ENCODE results near the gene KIRREL1. TPM values are rescaled to one million over a fixed set of nuclear protein-coding genes. Genes with fewer than 3 reads are reported as not detected.

The KIRREL1 gene
- total and polyA plus RNA-seq, 2 experiments from 2014 or later = 5.1 to 35.2 TPM

- peaks cover 4% of the 10 kb centered on the region; the same call in 2 of the 3 replicates for H3K36me3 Mint-ChIP-seq (ENCODE audit: low read depth)
- Histone ChIP-seq H3K4me2 (no peak overlapping the region), H3K27ac (ENCODE audit: low read depth) (no peak overlapping the region), H3K27me3 (ENCODE audit: insufficient read depth) (no peaks in the 10 kb centered on the region), H3F3A (replicated peaks; ENCODE audit: low read depth) (peaks cover 10% of the 10 kb centered on the region), H3K4me1 (ENCODE audit: insufficient read depth) (peaks cover 25% of the 10 kb centered on the region; the same call in 1 of the 2 replicates), H3K36me3 (ENCODE audit: insufficient read depth) (no peaks in the 10 kb centered on the region), H3K4me3 (no peak overlapping the region), H4K20me1 (replicated peaks; ENCODE audit: insufficient read depth) (0 out of 2 replicates have a peak, but pooled peaks cover 9% of the 10 kb centered on the region), H3K9me2 (ENCODE audit: insufficient read depth) (no peaks in the 10 kb centered on the region), H2AFZ (no peak overlapping the region), H3K79me2 (replicated peaks; ENCODE audit: insufficient read depth) (peaks cover 75% of the 10 kb centered on the region)
- peaks cover 2% of the 10 kb centered on the region for H3K27me3 Mint-ChIP-seq (ENCODE audit: insufficient read depth, low read depth, poor library complexity)
- H3K4me1 Mint-ChIP-seq = peaks cover 40% of the 10 kb centered on the region
- H3K9me3 Mint-ChIP-seq = no peaks in the 10 kb centered on the region
- DNase-seq (ENCODE audit: low spot score) (no peak), ATAC-seq (no peak)
- no peak overlapping the region for H3K4me3 Mint-ChIP-seq
- TF ChIP-seq NANOG (IDR thresholded peaks at IDR 0.05; ENCODE audit: borderline replicate concordance) = no peak
- no peak for TF ChIP-seq EZH2 (IDR thresholded peaks at IDR 0.05; ENCODE audit: low read depth, unreplicated experiment)
- no peak for TF ChIP-seq STAT1 (IDR thresholded peaks at IDR 0.05; ENCODE audit: unreplicated experiment)
- TF ChIP-seq ZNF462 (CRISPR knock-in tag; IDR thresholded peaks at IDR 0.05) = no peak
- TF ChIP-seq ZNF114 (CRISPR knock-in tag; IDR thresholded peaks at IDR 0.05) = no peak
- TF ChIP-seq CREB1 (CRISPR knock-in tag; IDR thresholded peaks at IDR 0.05; ENCODE audit: low read depth) = no peak
- no peak for TF ChIP-seq ZNF331 (CRISPR knock-in tag; IDR thresholded peaks at IDR 0.05; ENCODE audit: low read depth)
- no peak for TF ChIP-seq REST (IDR thresholded peaks at IDR 0.05; ENCODE audit: unreplicated experiment)
- no peak for TF ChIP-seq JUNB (IDR thresholded peaks at IDR 0.05; ENCODE audit: unreplicated experiment)
- TF ChIP-seq EZH2phosphoT487 (IDR thresholded peaks at IDR 0.05; ENCODE audit: unreplicated experiment) = no peak
- TF ChIP-seq ETS1 (IDR thresholded peaks at IDR 0.05) = no peak
- no peak for TF ChIP-seq CTCF (conservative IDR thresholded peaks at IDR 0.05; ENCODE audit: low read depth in 2 of 2)
- H3K27ac Mint-ChIP-seq = no peak overlapping the region
These were observed 45.9 kb downstream of the KIRREL1 start for GRCh38 chr1:158039380-158039779.

Measured in GM23338 (cell line).